A549 (cell line): Measurements from ENCODE around the gene FBXL7. TPM values are rescaled to one million over a fixed set of nuclear protein-coding genes. Genes with fewer than 3 reads are reported as not detected.

ENCODE experiments used
- ATAC-seq, 2 experiments: fragments of 200-7000 bp in 1 of 2; fragments of >200 bp in 1 of 2; cut with Nextera tagmentation in 1 of 2; cut with Tn5 transposase in 1 of 2; 3 replicates each; pipeline versions ENCODE4 v1.8.0 to v1.9.1; 2018 to 2020; ENCODE audit warnings: mild to moderate bottlenecking in 1 of 2, moderate library complexity in 1 of 2
- CTCF ChIA-PET: fragments of 300-600 bp; sonication (Branson Sonifier 250); formaldehyde crosslinking; extraction: SDS; loops from one replicate; lab custom pipeline; 2021; ENCODE audit warnings: antibody characterized with exemption, inconsistent platforms; lab: Yijun Ruan, JAX
- POLR2A ChIA-PET: fragments of 350-600 bp; formaldehyde crosslinking; extraction: SDS; loops from one replicate; lab custom pipeline; 2021; ENCODE audit warnings: antibody characterized with exemption, inconsistent platforms; lab: Yijun Ruan, JAX
- DNase-seq, 2 experiments: peaks; one replicate each; pipeline versions ENCODE4 v3.0.0 to v3.0.0-alpha.2; 2011 to 2016; ENCODE audit warnings: low read depth in 1 of 2, low spot score in 1 of 2
- FAIRE-seq: peaks from 2 replicates; lab custom pipeline; 2011; peaks lifted over from hg19 to GRCh38; lab: Jason Lieb, UNC
- H3K27ac ChIP-seq, 2 experiments: fragments of >200 bp; sonication (Bioruptor Twin); formaldehyde crosslinking; 3 replicates each; pipeline ENCODE4 v1.5.1; 2016 to 2017
- H3K4me1 ChIP-seq: fragments of >200 bp; sonication (Bioruptor Twin); formaldehyde crosslinking; 3 replicates; pipeline ENCODE4 v1.6.1; 2016
- H3K4me2 ChIP-seq: fragments of >200 bp; sonication (Bioruptor Twin); formaldehyde crosslinking; 3 replicates; pipeline ENCODE4 v1.6.1; 2016
- H3K4me3 ChIP-seq: fragments of >200 bp; sonication (Bioruptor Twin); formaldehyde crosslinking; 3 replicates; pipeline ENCODE4 v1.5.1; 2016
- H3K9me3 ChIP-seq: fragments of >200 bp; sonication (Bioruptor Twin); formaldehyde crosslinking; 3 replicates; pipeline ENCODE4 v1.6.1; 2016
- BHLHE40 ChIP-seq: IDR thresholded peaks from 2 replicates; pipeline ENCODE4 v1.6.1; 2012; ENCODE audit warnings: low read depth, low read length, inconsistent platforms
- CBX2 ChIP-seq: fragments of 200-600 bp; sonication (generic); IDR thresholded peaks from 2 replicates; pipeline ENCODE4 v1.6.1; 2016; ENCODE audit warnings: low read depth, mild to moderate bottlenecking, borderline replicate concordance
- CBX8 ChIP-seq: fragments of 200-600 bp; sonication (generic); IDR thresholded peaks from 2 replicates; pipeline ENCODE4 v1.6.1; 2016
- CHD2 ChIP-seq: fragments of 150-350 bp; IDR thresholded peaks from 2 replicates; pipeline ENCODE4 v1.6.1; 2014; ENCODE audit warnings: low read length; ENCODE audit not compliant: partially characterized antibody
- ELK1 ChIP-seq: fragments of 150-350 bp; IDR thresholded peaks from 2 replicates; pipeline ENCODE4 v1.6.1; 2014; ENCODE audit warnings: low read depth, mild to moderate bottlenecking, low read length
- GATA3 ChIP-seq: IDR thresholded peaks from 2 replicates; pipeline ENCODE4 v1.6.1; 2012; ENCODE audit warnings: borderline replicate concordance
- HDAC2 ChIP-seq: fragments of 200-600 bp; sonication (generic); IDR thresholded peaks from 2 replicates; pipeline ENCODE4 v1.6.1; 2016
- HES2 ChIP-seq: fragments of >200 bp; sonication (Bioruptor Twin); formaldehyde crosslinking; IDR thresholded peaks from 2 replicates; pipeline ENCODE4 v1.6.1; 2016
- HEYL ChIP-seq: fragments of 250-450 bp; sonication (Bioruptor Pico); IDR thresholded peaks from 2 replicates; pipeline ENCODE4 v1.8.0; 2021; ENCODE audit warnings: mild to moderate bottlenecking, moderate library complexity
- HOXB13 ChIP-seq: fragments of 250-450 bp; sonication (Bioruptor Pico); IDR thresholded peaks from 2 replicates; pipeline ENCODE4 v1.5.0; 2020; ENCODE audit warnings: low read depth, mild to moderate bottlenecking, moderate library complexity
- HOXB5 ChIP-seq: fragments of 250-450 bp; sonication (Bioruptor Pico); IDR thresholded peaks from 2 replicates; pipeline ENCODE4 v1.5.0; 2020; ENCODE audit warnings: mild to moderate bottlenecking, moderate library complexity
- JUN ChIP-seq, 2 experiments: fragments of >200 bp; sonication (Bioruptor Twin); formaldehyde crosslinking; IDR thresholded peaks; 2 replicates in 1 of 2; 3 replicates in 1 of 2; pipeline ENCODE4 v1.6.1; 2016 to 2017
- KDM1A ChIP-seq: fragments of 200-600 bp; sonication (generic); IDR thresholded peaks from 2 replicates; pipeline ENCODE4 v1.6.1; 2016; ENCODE audit warnings: low read depth, mild to moderate bottlenecking
- MAZ ChIP-seq: fragments of 150-350 bp; IDR thresholded peaks from 2 replicates; pipeline ENCODE4 v1.6.1; 2014; ENCODE audit warnings: antibody characterized with exemption, low read depth, low read length, borderline replicate concordance
- NFE2L2 ChIP-seq: fragments of 150-350 bp; conservative IDR thresholded peaks from 2 replicates; pipeline ENCODE4 v1.6.1; 2014; ENCODE audit warnings: low read length
- POLR2A ChIP-seq: IDR thresholded peaks from 2 replicates; pipeline ENCODE4 v1.6.1; 2012; ENCODE audit warnings: mild to moderate bottlenecking, low read length
- RARB ChIP-seq: fragments of 250-450 bp; sonication (Bioruptor Pico); IDR thresholded peaks from 2 replicates; pipeline ENCODE4 v1.8.0; 2021; ENCODE audit warnings: mild to moderate bottlenecking, moderate library complexity
- RCOR1 ChIP-seq: fragments of 150-350 bp; IDR thresholded peaks from 2 replicates; pipeline ENCODE4 v1.6.1; 2014; ENCODE audit warnings: antibody characterized with exemption, low read length, low read depth
- REST ChIP-seq: fragments of 200-600 bp; sonication (generic); IDR thresholded peaks from 2 replicates; pipeline ENCODE4 v1.6.1; 2016; ENCODE audit warnings: antibody characterized with exemption, mild to moderate bottlenecking, moderate library complexity
- RNF2 ChIP-seq: fragments of 200-600 bp; sonication (generic); IDR thresholded peaks from 2 replicates; pipeline ENCODE4 v1.6.1; 2016; ENCODE audit warnings: low read depth, mild to moderate bottlenecking, antibody characterized with exemption, moderate library complexity, borderline replicate concordance
- ZC3H11A ChIP-seq: fragments of 450-650 bp; IDR thresholded peaks from 2 replicates; pipeline ENCODE4 v1.6.1; 2014; ENCODE audit warnings: antibody characterized with exemption, mild to moderate bottlenecking
- ZNF302 ChIP-seq: fragments of 250-450 bp; sonication (Bioruptor Pico); IDR thresholded peaks from 2 replicates; pipeline ENCODE4 v1.9.0; 2021; ENCODE audit warnings: inconsistent platforms, mild to moderate bottlenecking, moderate library complexity
- ZSCAN20 ChIP-seq: fragments of 250-450 bp; sonication (Bioruptor Pico); IDR thresholded peaks from 2 replicates; pipeline ENCODE4 v1.8.0; 2022; ENCODE audit warnings: mild to moderate bottlenecking, moderate library complexity
- WGBS: methylation state at CpG from one replicate; pipeline ENCODE4 v1.1.6; 2017; ENCODE audit errors: missing lambda C conversion rate; 5-methylcytosine and 5-hydroxymethylcytosine counted together
- polyA plus RNA-seq, 4 experiments: library from polyadenylated mRNA; depleted of rRNA in 3 of 4; stranded (reverse); fragments of >200 nt; fragmentation: RNase III in 1 of 4; extraction: RNeasy Plus Mini Kit Qiagen cat#74134 plus additional on column Dnase treatment in 1 of 4; gene quantifications; 2 replicates in 3 of 4; 3 replicates in 1 of 4; pipeline ENCODE4 v1.2.3, GENCODE V29; 2011 to 2017
- TF ChIP-seq, protein P1 (sequence below): IDR thresholded peaks from 2 replicates; pipeline ENCODE4 v1.6.1; 2012; ENCODE audit warnings: low read depth, borderline replicate concordance
- TF ChIP-seq, protein P2 (sequence below): fragments of 250-450 bp; sonication (Bioruptor Pico); IDR thresholded peaks from 2 replicates; pipeline ENCODE4 v1.5.0; 2020; ENCODE audit warnings: low read depth, mild to moderate bottlenecking, moderate library complexity

FBXL7 gene
- polyA plus RNA-seq, 2 of the 4 experiments (the other 2 are of a cell fraction), result 0.90 to 1.7 TPM

DNA sequence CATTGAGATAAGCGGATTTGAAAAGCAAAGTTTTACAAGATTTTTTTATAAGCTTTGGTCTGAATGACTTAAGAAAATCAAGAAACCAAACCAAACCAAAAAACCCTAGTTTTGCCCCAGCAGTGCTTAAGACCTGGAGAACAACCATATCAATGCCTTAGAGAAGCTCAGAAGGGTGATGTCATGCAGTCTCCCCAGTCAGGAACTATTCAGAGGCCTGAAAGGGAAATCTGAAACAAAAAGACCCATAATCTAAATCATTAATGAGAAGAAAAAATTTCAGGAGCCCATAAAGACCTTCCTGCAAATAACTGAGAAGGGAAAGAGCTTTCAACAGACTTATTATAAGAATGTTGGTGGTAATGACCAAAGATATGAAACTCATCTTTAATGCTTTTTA, 399.5 kb downstream of the FBXL7 start:
- no peak for TF ChIP-seq REST
- no peak for TF ChIP-seq RNF2
- no peak for TF ChIP-seq JUN (IDR thresholded peaks at IDR 0.05)
- no peak for TF ChIP-seq ZNF302 (CRISPR knock-in tag)
- no peak for TF ChIP-seq RARB (CRISPR knock-in tag)
- no peak for TF ChIP-seq ELK1
- TF ChIP-seq, protein P1, sequence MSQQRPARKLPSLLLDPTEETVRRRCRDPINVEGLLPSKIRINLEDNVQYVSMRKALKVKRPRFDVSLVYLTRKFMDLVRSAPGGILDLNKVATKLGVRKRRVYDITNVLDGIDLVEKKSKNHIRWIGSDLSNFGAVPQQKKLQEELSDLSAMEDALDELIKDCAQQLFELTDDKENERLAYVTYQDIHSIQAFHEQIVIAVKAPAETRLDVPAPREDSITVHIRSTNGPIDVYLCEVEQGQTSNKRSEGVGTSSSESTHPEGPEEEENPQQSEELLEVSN, result no peak
- no peak for TF ChIP-seq CBX8
- TF ChIP-seq KDM1A, result no peak
- no peak for TF ChIP-seq HEYL (CRISPR knock-in tag)
- TF ChIP-seq, protein P2, sequence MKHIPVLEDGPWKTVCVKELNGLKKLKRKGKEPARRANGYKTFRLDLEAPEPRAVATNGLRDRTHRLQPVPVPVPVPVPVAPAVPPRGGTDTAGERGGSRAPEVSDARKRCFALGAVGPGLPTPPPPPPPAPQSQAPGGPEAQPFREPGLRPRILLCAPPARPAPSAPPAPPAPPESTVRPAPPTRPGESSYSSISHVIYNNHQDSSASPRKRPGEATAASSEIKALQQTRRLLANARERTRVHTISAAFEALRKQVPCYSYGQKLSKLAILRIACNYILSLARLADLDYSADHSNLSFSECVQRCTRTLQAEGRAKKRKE (CRISPR knock-in tag), result no peak
- no peak for TF ChIP-seq HOXB5 (CRISPR knock-in tag)
- no peak for TF ChIP-seq HES2
- TF ChIP-seq HOXB13 (CRISPR knock-in tag), result no peak
- no peak for TF ChIP-seq MAZ
- TF ChIP-seq RCOR1, result no peak
- TF ChIP-seq ZSCAN20 (CRISPR knock-in tag), result no peak
- DNase-seq (no peak), ATAC-seq (no peak), FAIRE-seq (no peak)
- POLR2A ChIA-PET, result no interaction called here
- WGBS, result 33% methylated on average over 1 of the region's 1 CpG
- Histone ChIP-seq H3K4me3 (no peak overlapping the region), H3K4me2 (no peak overlapping the region), H3K9me3 (no peaks in the 10 kb centered on the region), H3K27ac (no peak overlapping the region), H3K4me1 (no peaks in the 10 kb centered on the region)
- CTCF ChIA-PET, result interaction anchor here (1.1 kb wide), 1 partner anchor 8 kb away, joined by 3 read pairs; no protein-coding TSS in a partner anchor

DNA sequence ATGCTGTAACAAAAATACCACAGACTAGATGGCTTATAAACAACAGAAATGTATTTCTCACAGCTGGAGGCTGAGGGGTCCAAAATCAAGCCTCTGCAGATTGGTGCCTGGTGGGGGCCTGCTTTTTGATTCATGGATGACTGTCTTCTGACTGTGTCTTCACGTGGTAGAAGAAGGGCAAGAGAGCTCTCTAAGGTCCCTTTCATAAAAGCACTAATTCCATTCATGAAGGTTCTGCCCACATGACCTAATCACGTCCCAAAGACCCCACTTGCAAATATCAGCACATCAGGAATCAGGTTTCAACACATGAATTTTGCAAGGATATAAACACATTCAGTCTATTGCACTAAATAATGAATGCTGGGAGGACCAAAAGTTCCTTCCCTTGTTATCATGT, 401.2 kb downstream of the FBXL7 start:
- ChIA-PET CTCF (no interaction called here), POLR2A (no interaction called here)
- Histone ChIP-seq H3K4me2 (no peak overlapping the region), H3K4me3 (no peak overlapping the region), H3K4me1 (no peaks in the 10 kb centered on the region), H3K27ac (no peak overlapping the region), H3K9me3 (no peaks in the 10 kb centered on the region)
- no peak for DNase-seq
- WGBS, result 12% methylated on average over 2 of the region's 2 CpGs
- no peak for ATAC-seq
- TF ChIP-seq BHLHE40 (no peak), CHD2 (no peak), HDAC2 (no peak), POLR2A (no peak), HEYL (CRISPR knock-in tag) (no peak), CBX2 (no peak), ZC3H11A (no peak), NFE2L2 (no peak), GATA3 (no peak)
- TF ChIP-seq, all 56 proteins: peak for 0
- FAIRE-seq, result no peak
